GM12891 (cell line): Measurements from ENCODE around the gene NCOA3.

Experiments
- DNase-seq: peaks from one replicate; pipeline ENCODE4 v3.0.0; 2011; ENCODE audit warnings: low spot score; ENCODE audit not compliant: insufficient read length
- FAIRE-seq: peaks from 2 replicates; lab custom pipeline; 2011; peaks lifted over from hg19 to GRCh38; lab: Jason Lieb, UNC
- PAX5 ChIP-seq: IDR thresholded peaks from 2 replicates; pipeline ENCODE4 v1.6.1; 2011; ENCODE audit warnings: low read length, moderate library complexity, mild to moderate bottlenecking; ENCODE audit not compliant: insufficient read depth, severe bottlenecking
- POLR2A ChIP-seq: IDR thresholded peaks from 2 replicates; pipeline ENCODE4 v1.6.1; 2011; ENCODE audit warnings: low read depth, low read length, control low read depth
- POLR2AphosphoS5 ChIP-seq: IDR thresholded peaks from 2 replicates; pipeline ENCODE4 v1.6.1; 2011; ENCODE audit warnings: low read depth, low read length, control low read depth
- POU2F2 ChIP-seq: IDR thresholded peaks from 2 replicates; pipeline ENCODE4 v1.6.1; 2011; ENCODE audit warnings: low read depth, mild to moderate bottlenecking, control low read depth, low read length, moderate library complexity
- SPI1 ChIP-seq: IDR thresholded peaks from 2 replicates; pipeline ENCODE4 v1.6.1; 2011; ENCODE audit warnings: low read depth, low read length, control low read depth
- TAF1 ChIP-seq: IDR thresholded peaks from 2 replicates; pipeline ENCODE4 v1.6.1; 2011; ENCODE audit warnings: low read depth, low read length, control low read depth

Gene NCOA3

GRCh38 chr20:47475419-47476044, 26.2 kb upstream of the NCOA3 start:
- TF ChIP-seq SPI1: no peak
- TF ChIP-seq PAX5: no peak
- no peak for TF ChIP-seq TAF1
- TF ChIP-seq POU2F2: no peak
- no peak for FAIRE-seq
- no peak for DNase-seq

GRCh38 chr20:47476452-47476851, 25.2 kb upstream of the NCOA3 start:
- no peak for DNase-seq
- FAIRE-seq: no peak

GRCh38 chr20:47479093-47479492, 22.6 kb upstream of the NCOA3 start:
- no peak for DNase-seq
- TF ChIP-seq POLR2AphosphoS5: no peak
- TF ChIP-seq POLR2A: no peak
- TF ChIP-seq TAF1: no peak
- no peak for TF ChIP-seq PAX5
- no peak for TF ChIP-seq SPI1
- TF ChIP-seq POU2F2: no peak
- peak; percentile 20 for FAIRE-seq

More at GRCh38 chr20:47476452-47476851, 25.2 kb upstream of the NCOA3 start:
- TF ChIP-seq POLR2AphosphoS5: no peak
- no peak for TF ChIP-seq POU2F2
- TF ChIP-seq PAX5: no peak
- TF ChIP-seq SPI1: no peak
- no peak for TF ChIP-seq TAF1
- TF ChIP-seq POLR2A: no peak

- FAIRE-seq (no peak), DNase-seq (no peak)
- TF ChIP-seq POU2F2 (no peak), POLR2AphosphoS5 (no peak), TAF1 (no peak), POLR2A (no peak), SPI1 (no peak), PAX5 (no peak)
These were observed 22.2 kb upstream of the NCOA3 start for GRCh38 chr20:47479506-47479905.

GRCh38 chr20:47480239-47480638, 21.4 kb upstream of the NCOA3 start:
- TF ChIP-seq TAF1 (no peak), POLR2A (no peak), PAX5 (no peak), SPI1 (no peak), POLR2AphosphoS5 (no peak), POU2F2 (no peak)
- no peak for FAIRE-seq
- no peak for DNase-seq

GRCh38 chr20:47480705-47481104, 21.0 kb upstream of the NCOA3 start:
- FAIRE-seq (no peak), DNase-seq (no peak)
- TF ChIP-seq POU2F2: no peak
- no peak for TF ChIP-seq PAX5
- no peak for TF ChIP-seq TAF1
- no peak for TF ChIP-seq SPI1
- no peak for TF ChIP-seq POLR2A
- TF ChIP-seq POLR2AphosphoS5: no peak

- no peak for DNase-seq
- no peak for FAIRE-seq
- TF ChIP-seq POLR2AphosphoS5: no peak
- TF ChIP-seq PAX5: no peak
- TF ChIP-seq POLR2A: no peak
- TF ChIP-seq SPI1: no peak
- TF ChIP-seq TAF1: no peak
- TF ChIP-seq POU2F2: no peak
These were observed 20.1 kb upstream of the NCOA3 start for GRCh38 chr20:47481330-47482216.

GRCh38 chr20:47482705-47483104, 19.0 kb upstream of the NCOA3 start:
- TF ChIP-seq TAF1: no peak
- TF ChIP-seq POLR2AphosphoS5: no peak
- TF ChIP-seq PAX5: no peak
- no peak for TF ChIP-seq POU2F2
- no peak for TF ChIP-seq POLR2A
- TF ChIP-seq SPI1: no peak
- DNase-seq (no peak), FAIRE-seq (no peak)

- FAIRE-seq: no peak
- TF ChIP-seq POLR2AphosphoS5: no peak
- TF ChIP-seq SPI1: no peak
- no peak for TF ChIP-seq POLR2A
- TF ChIP-seq PAX5: no peak
- no peak for TF ChIP-seq POU2F2
- TF ChIP-seq TAF1: no peak
- no peak for DNase-seq
These were observed 17.4 kb upstream of the NCOA3 start for GRCh38 chr20:47484303-47484702.
